Suprapubic skin (tissue), 4 donors: Measurements from ENCODE around the gene GTF2IRD1. TPM values are rescaled to one million over a fixed set of nuclear protein-coding genes. Genes with fewer than 3 reads are reported as not detected.

ENCODE experiments used
- DNase-seq, 2 donors: peaks; one replicate each; pipeline ENCODE4 v3.0.0-alpha.2; 2019; ENCODE audit warnings: low spot score in 2 of 2
- H3K27ac ChIP-seq: fragments of 200-600 bp; sonication (generic); one replicate; pipeline ENCODE4 v1.5.1; 2019
- H3K27me3 ChIP-seq: fragments of 200-600 bp; sonication (generic); one replicate; pipeline ENCODE4 v1.5.1; 2019
- H3K36me3 ChIP-seq: fragments of 200-600 bp; sonication (generic); one replicate; pipeline ENCODE4 v1.5.1; 2019
- H3K4me1 ChIP-seq: fragments of 200-600 bp; sonication (generic); one replicate; pipeline ENCODE4 v1.5.1; 2019
- H3K4me3 ChIP-seq: fragments of 200-600 bp; sonication (generic); one replicate; pipeline ENCODE4 v1.5.1; 2019; ENCODE audit warnings: mild to moderate bottlenecking
- H3K9me3 ChIP-seq: fragments of 200-600 bp; sonication (generic); one replicate; pipeline ENCODE4 v1.5.1; 2019
- EP300 ChIP-seq: sonication (generic); formaldehyde crosslinking; IDR thresholded peaks from one replicate; pipeline ENCODE4 v1.6.1; 2017; ENCODE audit warnings: antibody characterized with exemption
- POLR2A ChIP-seq, 2 donors: fragments of 450-650 bp; IDR thresholded peaks; one replicate each; pipeline ENCODE4 v1.6.1; 2017; ENCODE audit warnings: antibody characterized with exemption in 2 of 2, mild to moderate bottlenecking in 2 of 2, moderate library complexity in 2 of 2
- POLR2AphosphoS5 ChIP-seq, 3 donors: sonication (generic); formaldehyde crosslinking; IDR thresholded peaks; one replicate each; pipeline ENCODE4 v1.6.1; 2017; ENCODE audit warnings: antibody characterized with exemption in 3 of 3
- WGBS: methylation state at CpG from one replicate; pipeline ENCODE4 v1.1.5; 2018; 5-methylcytosine and 5-hydroxymethylcytosine counted together
- total RNA-seq, 4 donors: library from RNA; depleted of rRNA; stranded (reverse); fragments of >200 nt; gene quantifications; one replicate each; pipeline ENCODE4 v1.1.0, GENCODE V29; 2016
- TF ChIP-seq, protein P1 (sequence below), 2 donors: fragments of 200-600 bp in 1 of 2; fragments of 450-650 bp in 1 of 2; sonication (generic) in 1 of 2; IDR thresholded peaks; one replicate each; pipeline ENCODE4 v1.5.1; 2016 to 2019; ENCODE audit warnings: antibody characterized with exemption in 2 of 2, mild to moderate bottlenecking in 1 of 2, moderate library complexity in 1 of 2

Gene GTF2IRD1
- total RNA-seq, 4 donors from 2014 or later, result 23.1 to 41.2 (median 25.0) TPM

DNA sequence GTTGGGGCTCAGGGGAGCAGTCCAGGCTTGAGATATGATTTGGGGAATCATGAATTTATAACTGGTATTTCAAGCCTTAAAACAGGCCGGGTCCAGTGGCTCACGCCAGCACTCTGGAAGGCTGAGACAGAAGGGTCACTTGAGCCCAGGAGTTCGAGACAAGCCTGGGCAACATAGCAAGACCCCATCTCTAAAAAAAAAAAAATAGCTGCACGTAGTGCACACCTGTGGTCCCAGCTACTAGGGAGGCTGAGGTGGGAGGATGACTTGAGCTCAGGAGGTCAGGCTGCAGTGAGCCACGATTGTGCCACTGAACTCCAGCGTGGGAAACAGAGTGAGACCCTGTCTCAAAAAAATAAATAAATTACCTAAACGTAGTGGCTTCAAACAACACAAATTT, 122.1 kb downstream of the GTF2IRD1 start:
- TF ChIP-seq, protein P1, sequence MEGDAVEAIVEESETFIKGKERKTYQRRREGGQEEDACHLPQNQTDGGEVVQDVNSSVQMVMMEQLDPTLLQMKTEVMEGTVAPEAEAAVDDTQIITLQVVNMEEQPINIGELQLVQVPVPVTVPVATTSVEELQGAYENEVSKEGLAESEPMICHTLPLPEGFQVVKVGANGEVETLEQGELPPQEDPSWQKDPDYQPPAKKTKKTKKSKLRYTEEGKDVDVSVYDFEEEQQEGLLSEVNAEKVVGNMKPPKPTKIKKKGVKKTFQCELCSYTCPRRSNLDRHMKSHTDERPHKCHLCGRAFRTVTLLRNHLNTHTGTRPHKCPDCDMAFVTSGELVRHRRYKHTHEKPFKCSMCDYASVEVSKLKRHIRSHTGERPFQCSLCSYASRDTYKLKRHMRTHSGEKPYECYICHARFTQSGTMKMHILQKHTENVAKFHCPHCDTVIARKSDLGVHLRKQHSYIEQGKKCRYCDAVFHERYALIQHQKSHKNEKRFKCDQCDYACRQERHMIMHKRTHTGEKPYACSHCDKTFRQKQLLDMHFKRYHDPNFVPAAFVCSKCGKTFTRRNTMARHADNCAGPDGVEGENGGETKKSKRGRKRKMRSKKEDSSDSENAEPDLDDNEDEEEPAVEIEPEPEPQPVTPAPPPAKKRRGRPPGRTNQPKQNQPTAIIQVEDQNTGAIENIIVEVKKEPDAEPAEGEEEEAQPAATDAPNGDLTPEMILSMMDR (IDR thresholded peaks at IDR 0.05), result no peak
- no peak for TF ChIP-seq POLR2A (IDR thresholded peaks at IDR 0.05)
- TF ChIP-seq POLR2AphosphoS5 (IDR thresholded peaks at IDR 0.05), result no peak
- no peak for TF ChIP-seq EP300
- H3K27ac ChIP-seq, result peak overlapping the region; percentile 81
- no peaks in the 10 kb centered on the region for H3K36me3 ChIP-seq
- H3K27me3 ChIP-seq, result no peaks in the 10 kb centered on the region
- no peak for DNase-seq
- H3K4me3 ChIP-seq, result no peak overlapping the region
- peaks cover 37% of the 10 kb centered on the region for H3K4me1 ChIP-seq
- 87% methylated on average over 7 of the region's 7 CpGs for WGBS
- H3K9me3 ChIP-seq, result no peaks in the 10 kb centered on the region

DNA sequence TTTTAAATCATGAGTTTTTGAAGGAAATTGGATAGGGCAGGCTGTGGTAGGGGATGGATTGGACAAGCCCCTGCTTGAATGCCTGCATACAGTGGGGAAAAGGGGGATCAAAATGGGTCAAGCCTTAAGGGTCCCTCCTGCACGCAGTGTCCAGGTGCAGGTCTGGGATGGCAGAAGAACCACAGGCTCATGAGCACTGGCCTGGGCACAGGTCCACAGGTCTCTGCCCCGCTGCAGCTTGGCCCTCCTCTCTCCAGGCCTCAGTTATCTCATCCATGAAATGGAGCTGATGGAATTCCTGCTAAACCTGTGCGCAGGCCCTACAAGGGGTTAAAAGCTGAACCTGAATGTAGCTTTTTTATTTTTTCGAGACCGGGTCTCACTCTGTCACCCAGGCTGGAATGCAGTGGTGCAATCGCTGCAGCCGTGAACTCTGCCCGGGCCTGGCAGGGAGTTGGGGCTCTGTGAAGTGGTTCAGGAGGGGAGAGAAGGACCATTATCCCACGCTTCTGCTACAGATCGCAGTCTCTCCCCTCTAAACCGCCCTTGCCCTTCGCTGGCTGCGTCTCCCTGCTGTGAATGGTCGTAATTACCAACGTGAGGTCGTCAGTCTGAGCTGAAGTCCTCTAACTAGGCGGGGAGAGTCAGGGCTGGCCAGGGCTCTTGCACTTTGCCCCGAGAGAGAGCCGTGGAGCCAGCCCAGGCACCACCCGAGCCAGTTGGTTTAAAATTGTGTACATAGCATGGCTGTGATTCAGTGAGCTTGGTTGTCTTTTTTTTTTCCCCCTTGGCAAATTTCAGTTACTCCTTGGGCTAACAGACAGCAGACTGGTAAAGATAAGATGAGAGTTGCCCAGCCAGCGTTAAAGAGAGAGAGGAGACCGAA, 126.3 kb downstream of the GTF2IRD1 start:
- peak overlapping the region; percentile 51 for H3K27ac ChIP-seq
- peaks cover 35% of the 10 kb centered on the region for H3K4me1 ChIP-seq
- H3K4me3 ChIP-seq, result no peak overlapping the region
- H3K27me3 ChIP-seq, result no peaks in the 10 kb centered on the region
- H3K9me3 ChIP-seq, result no peaks in the 10 kb centered on the region
- no peaks in the 10 kb centered on the region for H3K36me3 ChIP-seq
- no peak for TF ChIP-seq EP300
- DNase-seq, result no peak
- whole genome bisulfite sequencing, result 36% methylated on average over 16 of the region's 22 CpGs

DNA sequence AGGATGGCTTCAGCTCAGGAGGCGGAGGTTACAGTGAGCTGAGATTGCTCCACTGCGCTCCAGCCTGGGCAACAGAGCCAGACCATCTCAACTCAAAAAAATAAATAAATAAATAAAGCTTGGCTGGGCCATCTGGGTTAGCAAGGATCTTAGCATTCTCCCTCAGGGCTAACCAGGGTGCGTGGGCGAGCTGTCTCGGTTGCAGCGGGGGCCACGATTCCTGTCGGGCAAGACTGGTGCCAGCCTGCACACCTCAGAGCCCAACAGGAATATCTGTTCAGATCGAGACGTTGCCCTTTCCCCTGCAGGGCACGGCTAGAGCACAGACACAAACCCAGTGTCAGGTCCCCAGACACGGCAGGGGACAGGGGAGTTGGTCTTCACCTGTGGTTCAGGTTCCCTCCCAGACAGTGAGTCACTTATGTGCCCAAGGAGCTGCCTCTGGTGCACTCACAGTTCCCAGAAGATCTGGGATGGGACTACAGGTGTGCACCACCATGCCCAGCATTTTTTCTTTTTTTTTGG, 128.3 kb downstream of the GTF2IRD1 start:
- 72% methylated on average over 11 of the region's 12 CpGs for WGBS
- Histone ChIP-seq H3K36me3 (no peaks in the 10 kb centered on the region), H3K27ac (peak overlapping the region; percentile 37), H3K27me3 (no peaks in the 10 kb centered on the region), H3K9me3 (no peaks in the 10 kb centered on the region), H3K4me3 (no peak overlapping the region), H3K4me1 (peaks cover 38% of the 10 kb centered on the region)
- no peak for DNase-seq
- TF ChIP-seq POLR2A (IDR thresholded peaks at IDR 0.05) (no peak), POLR2AphosphoS5 (IDR thresholded peaks at IDR 0.05) (no peak), EP300 (no peak)
- TF ChIP-seq, protein P1 (IDR thresholded peaks at IDR 0.05), result no peak

DNA sequence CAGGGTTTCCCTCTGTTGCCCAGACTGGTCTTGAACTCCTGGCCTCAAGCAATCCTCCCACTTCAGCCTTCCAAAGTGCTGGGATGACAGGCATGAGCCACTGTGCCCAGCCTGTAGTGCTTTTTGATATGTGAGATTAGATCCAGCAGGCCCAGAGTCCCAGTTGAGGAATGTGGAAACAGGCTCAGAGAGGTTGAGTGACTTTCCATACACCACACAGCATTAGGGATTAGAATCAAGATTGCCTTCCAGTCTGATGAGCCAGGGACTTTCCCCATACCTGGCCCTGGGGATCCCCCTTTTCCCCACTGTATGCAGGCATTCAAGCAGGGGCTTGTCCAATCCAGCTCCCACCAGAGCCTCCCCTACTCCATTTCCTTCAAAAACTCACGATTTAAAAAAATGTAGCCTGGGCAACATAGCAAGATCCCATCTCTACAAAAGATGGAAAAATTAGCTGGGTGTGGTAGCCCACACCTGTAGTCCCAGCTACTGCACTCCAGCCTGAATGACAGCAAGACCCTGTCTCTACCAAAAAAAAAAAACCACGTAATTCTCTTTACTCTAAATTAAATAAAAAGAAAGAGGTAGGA, 128.8 kb downstream of the GTF2IRD1 start:
- 73% methylated on average over 2 of the region's 2 CpGs for WGBS
- H3K9me3 ChIP-seq, result no peaks in the 10 kb centered on the region
- DNase-seq, result no peak
- H3K27ac ChIP-seq, result peak overlapping the region; percentile 31
- H3K4me3 ChIP-seq, result no peak overlapping the region
- peaks cover 44% of the 10 kb centered on the region for H3K4me1 ChIP-seq
- H3K36me3 ChIP-seq, result no peaks in the 10 kb centered on the region
- no peaks in the 10 kb centered on the region for H3K27me3 ChIP-seq
- TF ChIP-seq, protein P1 (IDR thresholded peaks at IDR 0.05), result no peak
- TF ChIP-seq POLR2AphosphoS5 (IDR thresholded peaks at IDR 0.05) (no peak), POLR2A (IDR thresholded peaks at IDR 0.05) (no peak), EP300 (no peak)

DNA sequence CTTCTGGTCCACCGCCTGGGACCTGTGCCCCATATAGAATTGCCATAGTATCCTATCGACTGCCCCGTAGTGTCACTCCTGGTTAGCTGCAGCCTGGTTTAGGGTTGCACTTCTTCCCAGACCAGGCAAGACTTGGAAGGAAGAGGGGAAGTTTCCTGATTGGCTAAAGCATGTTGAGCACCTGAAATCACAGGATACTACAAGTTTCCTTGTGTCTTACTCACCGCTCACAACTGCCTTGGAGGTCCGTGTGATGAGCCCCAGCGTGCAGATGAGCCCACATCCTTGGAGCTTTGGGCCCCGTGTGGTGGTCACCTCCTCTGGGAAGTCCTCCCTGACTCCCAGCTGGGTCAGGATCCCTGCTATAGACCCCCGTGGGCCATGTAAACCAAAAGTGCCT, 129.9 kb downstream of the GTF2IRD1 start:
- Histone ChIP-seq H3K4me1 (peaks cover 48% of the 10 kb centered on the region), H3K36me3 (no peaks in the 10 kb centered on the region), H3K27ac (no peak overlapping the region), H3K27me3 (no peaks in the 10 kb centered on the region), H3K4me3 (no peak overlapping the region), H3K9me3 (no peaks in the 10 kb centered on the region)
- 71% methylated on average over 8 of the region's 8 CpGs for WGBS
- TF ChIP-seq POLR2A (IDR thresholded peaks at IDR 0.05), result no peak
- no peak for TF ChIP-seq EP300
- TF ChIP-seq POLR2AphosphoS5 (IDR thresholded peaks at IDR 0.05), result no peak
- TF ChIP-seq, protein P1 (IDR thresholded peaks at IDR 0.05), result no peak
- no peak for DNase-seq
